Panc1 (cell line): ENCODE data around the gene CCM2. TPM values are rescaled to one million over a fixed set of nuclear protein-coding genes. Genes with fewer than 3 reads are reported as not detected.

ENCODE experiments used
- ATAC-seq: fragments of 200-7000 bp; cut with Tn5 transposase; 2 replicates; pipeline ENCODE4 v1.9.1; 2020; ENCODE audit warnings: mild to moderate bottlenecking, moderate library complexity
- BruUV-seq: library from RNA; stranded (reverse); fragments of 400-500 nt; replicated peaks from 2 replicates; lab custom pipeline; 2021; lab: Mats Ljungman, UMichigan
- CTCF ChIA-PET: fragments of 300-600 bp; sonication (Branson Sonifier 250); formaldehyde crosslinking; loops from one replicate; lab custom pipeline; 2022; ENCODE audit warnings: antibody characterized with exemption; lab: Charles Lee
- POLR2A ChIA-PET: fragments of 300-600 bp; sonication (Branson Sonifier 250); formaldehyde crosslinking; loops from one replicate; lab custom pipeline; 2022; ENCODE audit warnings: antibody characterized with exemption; lab: Charles Lee
- DNase-seq: peaks from one replicate; pipeline ENCODE4 v3.0.0-alpha.2; 2010; ENCODE audit warnings: low read depth, low spot score
- H3K27ac ChIP-seq: 2 replicates; pipeline ENCODE4 v1.5.1; 2011; ENCODE audit warnings: mild to moderate bottlenecking, low read length, inconsistent platforms
- H3K27me3 ChIP-seq: fragments of 200-500 bp; sonication (Bioruptor generic); 2 replicates; pipeline ENCODE4 v1.6.0; 2014; ENCODE audit warnings: low read length, inconsistent platforms; ENCODE audit not compliant: control insufficient read depth, insufficient read depth
- H3K36me3 ChIP-seq: fragments of 200-500 bp; sonication (Bioruptor generic); 2 replicates; pipeline ENCODE4 v1.5.1; 2014; ENCODE audit warnings: inconsistent platforms, mild to moderate bottlenecking, low read length, moderate library complexity; ENCODE audit not compliant: control insufficient read depth, insufficient read depth
- H3K4me1 ChIP-seq: 2 replicates; pipeline ENCODE4 v1.5.1; 2011; ENCODE audit warnings: inconsistent platforms, mild to moderate bottlenecking, low read length, moderate library complexity; ENCODE audit not compliant: control insufficient read depth, insufficient read depth
- H3K4me3 ChIP-seq, 2 experiments: 2 replicates each; pipeline ENCODE4 v1.5.1; 2011 to 2012; ENCODE audit warnings: low read depth in 2 of 2, low read length in 2 of 2, mild to moderate bottlenecking in 2 of 2, inconsistent platforms in 1 of 2, moderate library complexity in 1 of 2
- H3K9me3 ChIP-seq: fragments of 200-500 bp; sonication (Bioruptor generic); 2 replicates; pipeline ENCODE4 v1.5.1; 2014; ENCODE audit warnings: low read depth, mild to moderate bottlenecking, inconsistent platforms, low read length, moderate library complexity; ENCODE audit not compliant: control insufficient read depth, insufficient read depth
- CTCF ChIP-seq: fragments of 450-650 bp; IDR thresholded peaks from 2 replicates; pipeline ENCODE4 v1.5.1; 2017; ENCODE audit warnings: mild to moderate bottlenecking
- POLR2AphosphoS5 ChIP-seq: IDR thresholded peaks from 2 replicates; pipeline ENCODE4 v1.6.1; 2012; ENCODE audit warnings: mild to moderate bottlenecking, low read depth, low read length, moderate library complexity
- SIN3A ChIP-seq: IDR thresholded peaks from 2 replicates; pipeline ENCODE4 v1.6.1; 2012; ENCODE audit warnings: low read depth, mild to moderate bottlenecking, low read length, moderate library complexity, borderline replicate concordance; ENCODE audit not compliant: insufficient read depth
- TCF7L2 ChIP-seq: IDR thresholded peaks from 2 replicates; pipeline ENCODE4 v1.6.1; 2011; ENCODE audit warnings: mild to moderate bottlenecking, low read depth, low read length, inconsistent platforms
- in situ Hi-C: cut with HindIII; loops from 2 replicates; pipeline ENCODE4 v1.10.0; 2016; ENCODE audit warnings: low sequenced_read_pairs, low pct_unique_long_range_greater_than_20kb
- intact Hi-C: fragments of 100-400 bp; cut with micrococcal nuclease; formaldehyde crosslinking; loops from one replicate; pipeline ENCODE4 v1.10.0; 2022; ENCODE audit not compliant: unreplicated experiment
- total RNA-seq: library from RNA; stranded (reverse); gene quantifications from one replicate; pipeline ENCODE4 v1.2.1, GENCODE V29; 2021; ENCODE audit not compliant: unreplicated experiment
- TF ChIP-seq, protein P1 (sequence below), 2 experiments: IDR thresholded peaks; 2 replicates each; pipeline ENCODE4 v1.6.1; 2011 to 2012; ENCODE audit warnings: low read depth in 2 of 2, control low read depth in 1 of 2, low read length in 1 of 2, mild to moderate bottlenecking in 1 of 2, moderate library complexity in 1 of 2; ENCODE audit not compliant: insufficient read depth in 1 of 2

CCM2 gene
- total RNA-seq, 1 experiment from 2014 or later, result 97.1 TPM

- peak; percentile 56 for ATAC-seq
- no peaks in the 10 kb centered on the region for H3K9me3 ChIP-seq
- TF ChIP-seq, protein P1, sequence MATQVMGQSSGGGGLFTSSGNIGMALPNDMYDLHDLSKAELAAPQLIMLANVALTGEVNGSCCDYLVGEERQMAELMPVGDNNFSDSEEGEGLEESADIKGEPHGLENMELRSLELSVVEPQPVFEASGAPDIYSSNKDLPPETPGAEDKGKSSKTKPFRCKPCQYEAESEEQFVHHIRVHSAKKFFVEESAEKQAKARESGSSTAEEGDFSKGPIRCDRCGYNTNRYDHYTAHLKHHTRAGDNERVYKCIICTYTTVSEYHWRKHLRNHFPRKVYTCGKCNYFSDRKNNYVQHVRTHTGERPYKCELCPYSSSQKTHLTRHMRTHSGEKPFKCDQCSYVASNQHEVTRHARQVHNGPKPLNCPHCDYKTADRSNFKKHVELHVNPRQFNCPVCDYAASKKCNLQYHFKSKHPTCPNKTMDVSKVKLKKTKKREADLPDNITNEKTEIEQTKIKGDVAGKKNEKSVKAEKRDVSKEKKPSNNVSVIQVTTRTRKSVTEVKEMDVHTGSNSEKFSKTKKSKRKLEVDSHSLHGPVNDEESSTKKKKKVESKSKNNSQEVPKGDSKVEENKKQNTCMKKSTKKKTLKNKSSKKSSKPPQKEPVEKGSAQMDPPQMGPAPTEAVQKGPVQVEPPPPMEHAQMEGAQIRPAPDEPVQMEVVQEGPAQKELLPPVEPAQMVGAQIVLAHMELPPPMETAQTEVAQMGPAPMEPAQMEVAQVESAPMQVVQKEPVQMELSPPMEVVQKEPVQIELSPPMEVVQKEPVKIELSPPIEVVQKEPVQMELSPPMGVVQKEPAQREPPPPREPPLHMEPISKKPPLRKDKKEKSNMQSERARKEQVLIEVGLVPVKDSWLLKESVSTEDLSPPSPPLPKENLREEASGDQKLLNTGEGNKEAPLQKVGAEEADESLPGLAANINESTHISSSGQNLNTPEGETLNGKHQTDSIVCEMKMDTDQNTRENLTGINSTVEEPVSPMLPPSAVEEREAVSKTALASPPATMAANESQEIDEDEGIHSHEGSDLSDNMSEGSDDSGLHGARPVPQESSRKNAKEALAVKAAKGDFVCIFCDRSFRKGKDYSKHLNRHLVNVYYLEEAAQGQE (IDR thresholded peaks at IDR 0.05; ENCODE audit: insufficient read depth in 1 of 2, low read depth in 2 of 2, low read length in 1 of 2), result no peak
- TF ChIP-seq CTCF, result no peak
- TF ChIP-seq TCF7L2, result no peak
- TF ChIP-seq POLR2AphosphoS5, result no peak
- TF ChIP-seq SIN3A, result no peak
- no peak overlapping the region for H3K27ac ChIP-seq
- DNase-seq, result no peak
- no peaks in the 10 kb centered on the region for H3K4me1 ChIP-seq
- no peaks in the 10 kb centered on the region for H3K27me3 ChIP-seq
- no TSS peak for BruUV-seq
- H3K4me3 ChIP-seq, result no peak overlapping the region
- in situ Hi-C loops, result no loop called here
- intact Hi-C loops, result no loop called here
- H3K36me3 ChIP-seq, result peaks cover 33% of the 10 kb centered on the region
- ChIA-PET POLR2A (interaction anchor here (0.6 kb wide), 1 partner anchor 365 kb away, joined by 6 read pairs; no protein-coding TSS in a partner anchor), CTCF (interaction anchor here (0.6 kb wide), 1 partner anchor 543 kb away, joined by 6 read pairs; no protein-coding TSS in a partner anchor)
These were observed 99.2 kb downstream of the CCM2 start for GRCh38 chr7:45098983-45099839.

DNA sequence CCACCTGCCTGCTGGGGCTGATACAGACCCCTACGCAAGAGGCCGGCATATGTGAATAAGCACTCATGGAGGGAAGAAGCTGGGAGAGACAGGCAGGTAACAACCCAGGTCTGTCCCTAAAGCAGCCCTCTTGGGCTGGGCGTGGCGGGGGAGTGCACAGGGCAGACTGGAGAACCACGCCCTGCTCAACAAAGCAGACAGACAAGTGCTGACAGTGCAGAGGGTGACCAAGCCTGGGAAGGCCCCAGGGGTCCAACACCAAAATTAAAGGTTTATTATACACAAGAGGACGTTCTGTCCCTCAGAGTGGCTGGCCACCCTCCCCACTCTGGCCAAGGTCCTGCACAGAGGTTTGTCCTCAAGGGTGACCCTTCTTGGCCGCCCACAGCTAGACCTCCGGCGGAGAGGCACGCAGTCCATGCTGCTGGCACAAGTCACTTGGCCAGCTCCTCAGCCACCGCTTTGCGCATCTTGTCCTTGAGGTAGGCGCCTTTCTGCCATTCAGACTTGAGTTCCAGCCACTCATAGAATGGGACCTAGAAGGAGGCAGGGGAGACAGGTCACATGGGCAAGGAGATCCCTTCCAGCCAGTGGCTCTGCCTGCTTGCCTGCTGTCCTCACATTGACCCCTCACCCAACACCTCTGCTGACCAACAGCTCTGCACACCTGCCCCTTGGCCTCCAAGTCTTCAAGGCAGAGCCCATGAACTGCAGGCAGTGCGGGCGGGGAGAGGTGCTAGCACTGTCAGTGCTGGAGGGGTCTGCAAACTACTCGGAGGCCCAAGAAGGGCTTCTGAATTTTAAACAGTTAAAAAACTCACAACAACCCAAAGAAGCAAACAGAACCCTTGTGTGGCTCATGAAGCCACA, 100.1 kb downstream of the CCM2 start:
- ChIA-PET CTCF (no interaction called here), POLR2A (no interaction called here)
- in situ Hi-C loops (no loop called here), intact Hi-C loops (loop anchor here (1.0 kb wide), 1 partner anchor 26 kb away; no protein-coding TSS in a partner anchor)
- H3K36me3 ChIP-seq, result peaks cover 41% of the 10 kb centered on the region
- BruUV-seq, result no TSS peak
- no peaks in the 10 kb centered on the region for H3K27me3 ChIP-seq
- TF ChIP-seq CTCF (no peak), POLR2AphosphoS5 (no peak), TCF7L2 (no peak), SIN3A (no peak)
- TF ChIP-seq, protein P1 (IDR thresholded peaks at IDR 0.05; ENCODE audit: insufficient read depth in 1 of 2, low read depth in 2 of 2, low read length in 1 of 2), result no peak
- no peaks in the 10 kb centered on the region for H3K4me1 ChIP-seq
- ATAC-seq (peak; percentile 42), DNase-seq (no peak)
- no peak overlapping the region for H3K4me3 ChIP-seq
- no peak overlapping the region for H3K27ac ChIP-seq
- no peaks in the 10 kb centered on the region for H3K9me3 ChIP-seq
